Lung microvascular endothelial cell (primary cell): Measurements from ENCODE around the gene FBXL12. TPM values are rescaled to one million over a fixed set of nuclear protein-coding genes. Genes with fewer than 3 reads are reported as not detected.
"Not testable (repeated sequence)": the region's sequence is repeated elsewhere in the genome, so short reads cannot be mapped to it uniquely, and the experiment has no call there.

ENCODE experiments used
- DNase-seq, 2 donors: peaks; one replicate each; pipeline versions ENCODE4 v3.0.0 to v3.0.0-alpha.2; 2010; ENCODE audit warnings: low read depth in 2 of 2
- total RNA-seq: library from RNA; depleted of rRNA; stranded (reverse); fragments of >200 nt; gene quantifications from 2 replicates; pipeline ENCODE4 v1.2.1, GENCODE V29; 2014

FBXL12 gene, protein sequence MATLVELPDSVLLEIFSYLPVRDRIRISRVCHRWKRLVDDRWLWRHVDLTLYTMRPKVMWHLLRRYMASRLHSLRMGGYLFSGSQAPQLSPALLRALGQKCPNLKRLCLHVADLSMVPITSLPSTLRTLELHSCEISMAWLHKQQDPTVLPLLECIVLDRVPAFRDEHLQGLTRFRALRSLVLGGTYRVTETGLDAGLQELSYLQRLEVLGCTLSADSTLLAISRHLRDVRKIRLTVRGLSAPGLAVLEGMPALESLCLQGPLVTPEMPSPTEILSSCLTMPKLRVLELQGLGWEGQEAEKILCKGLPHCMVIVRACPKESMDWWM
- 6.1 and 10.3 TPM in 2 replicates for total RNA-seq

GRCh38 chr19:9818734-9819595 is at the start of gene FBXL12:
Gene FBXL12, minus strand, starts transcription at chr19:9819079. Its CDS starts 266 bp downstream, at chr19:9818813.
- peak; percentile 100 for DNase-seq

DNA sequence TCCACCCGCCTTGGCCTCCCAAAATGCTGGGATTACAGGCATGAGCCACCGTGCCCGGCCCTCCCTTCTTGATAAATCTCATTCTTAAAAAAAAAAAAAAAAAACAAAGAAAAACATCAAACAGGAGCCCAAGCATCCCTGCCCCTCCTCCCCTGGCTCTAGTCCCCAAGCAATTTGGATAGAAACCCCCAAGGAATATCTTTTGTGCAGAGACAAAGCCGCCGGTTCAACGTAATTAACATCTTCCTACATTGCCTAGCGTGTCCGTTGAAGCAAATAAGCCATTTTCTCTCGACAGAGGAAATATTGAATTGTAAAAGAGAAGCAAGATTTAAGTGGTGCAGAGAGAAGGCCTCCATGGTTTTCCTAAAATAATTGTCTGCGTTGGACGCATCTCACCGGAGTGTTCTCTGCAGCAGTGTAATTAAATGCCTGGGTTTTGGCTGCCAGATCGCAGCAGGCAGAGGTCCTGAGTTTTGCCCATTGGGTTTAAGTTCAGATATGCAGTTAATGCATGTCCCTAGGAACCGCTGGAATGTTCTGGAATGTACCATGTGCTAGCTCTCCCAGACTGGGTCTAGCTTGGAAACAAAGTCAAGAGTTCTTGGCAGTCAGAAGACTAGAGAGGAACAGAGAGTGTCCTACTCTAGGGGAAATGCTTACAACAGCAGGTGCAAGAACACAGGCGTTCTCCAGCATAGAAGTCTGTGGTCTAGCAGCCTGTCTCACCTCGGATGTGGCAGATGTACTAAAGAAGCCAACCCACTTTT is 47.0 kb upstream of the FBXL12 start:
- DNase-seq = no peak

- no peak for DNase-seq
Observed at GRCh38 chr19:9863759-9864158, 44.9 kb upstream of the FBXL12 start.

DNA sequence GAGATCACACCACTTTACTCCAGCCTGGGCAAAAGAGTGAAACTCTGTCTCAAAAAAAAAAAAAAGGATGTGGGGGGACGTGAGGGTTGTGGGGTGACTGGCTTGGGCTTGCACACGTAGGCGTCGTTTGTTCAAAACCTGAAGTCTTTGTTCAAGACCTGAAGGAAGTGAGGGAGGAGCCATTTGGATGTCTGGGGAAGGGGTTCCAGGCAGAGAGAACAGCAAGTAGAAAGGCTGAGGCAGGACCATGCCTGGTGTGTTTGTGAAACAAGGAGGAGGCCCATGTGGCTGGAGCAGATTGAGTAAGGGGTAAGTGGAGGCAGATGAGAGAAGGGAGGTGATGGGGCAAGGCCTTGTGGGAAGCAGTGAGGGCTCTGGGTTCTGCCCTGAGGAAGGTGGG is 44.1 kb upstream of the FBXL12 start:
- no peak for DNase-seq

DNA sequence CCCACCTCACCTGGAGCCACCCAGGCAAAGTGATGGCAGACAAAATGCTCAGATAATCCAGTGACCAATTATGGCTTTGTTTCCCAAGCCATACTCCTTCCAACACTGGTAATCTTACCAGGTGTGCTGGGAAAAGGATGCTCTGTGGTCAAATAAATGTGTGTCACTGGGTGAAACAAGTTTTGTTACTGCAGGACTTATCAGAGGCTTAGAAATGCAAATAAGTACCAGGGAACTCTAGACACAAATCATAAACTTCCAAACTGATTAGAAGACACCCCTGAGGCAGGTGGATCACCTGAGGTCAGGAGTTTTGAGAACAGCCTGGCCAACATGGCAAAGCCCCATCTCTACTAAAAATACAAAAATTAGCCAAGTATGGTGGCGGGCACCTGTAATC is 42.6 kb upstream of the FBXL12 start:
- no peak for DNase-seq

DNA sequence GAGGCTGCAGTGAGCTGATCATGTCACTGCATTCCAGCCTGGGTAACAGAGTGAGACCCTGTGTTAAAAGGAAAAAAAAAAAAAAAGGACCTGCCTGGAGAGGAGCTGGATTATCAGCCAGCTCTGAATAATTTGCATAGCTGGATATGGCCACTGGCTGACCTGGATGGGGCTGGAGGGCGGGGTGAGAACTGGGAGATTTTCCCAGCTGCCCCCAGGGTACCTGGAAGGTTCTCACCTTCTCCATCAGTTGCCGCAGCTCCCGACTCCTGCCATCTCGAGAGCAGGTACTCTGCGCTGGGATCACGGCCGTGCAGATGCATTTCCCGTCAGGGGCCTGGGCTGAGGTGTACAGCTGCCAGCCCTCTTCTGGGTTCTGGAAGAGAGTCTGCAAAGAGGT is 41.5 kb upstream of the FBXL12 start:
- no peak for DNase-seq

- DNase-seq = no peak
Observed at GRCh38 chr19:9858766-9859165, 39.9 kb upstream of the FBXL12 start.

DNA sequence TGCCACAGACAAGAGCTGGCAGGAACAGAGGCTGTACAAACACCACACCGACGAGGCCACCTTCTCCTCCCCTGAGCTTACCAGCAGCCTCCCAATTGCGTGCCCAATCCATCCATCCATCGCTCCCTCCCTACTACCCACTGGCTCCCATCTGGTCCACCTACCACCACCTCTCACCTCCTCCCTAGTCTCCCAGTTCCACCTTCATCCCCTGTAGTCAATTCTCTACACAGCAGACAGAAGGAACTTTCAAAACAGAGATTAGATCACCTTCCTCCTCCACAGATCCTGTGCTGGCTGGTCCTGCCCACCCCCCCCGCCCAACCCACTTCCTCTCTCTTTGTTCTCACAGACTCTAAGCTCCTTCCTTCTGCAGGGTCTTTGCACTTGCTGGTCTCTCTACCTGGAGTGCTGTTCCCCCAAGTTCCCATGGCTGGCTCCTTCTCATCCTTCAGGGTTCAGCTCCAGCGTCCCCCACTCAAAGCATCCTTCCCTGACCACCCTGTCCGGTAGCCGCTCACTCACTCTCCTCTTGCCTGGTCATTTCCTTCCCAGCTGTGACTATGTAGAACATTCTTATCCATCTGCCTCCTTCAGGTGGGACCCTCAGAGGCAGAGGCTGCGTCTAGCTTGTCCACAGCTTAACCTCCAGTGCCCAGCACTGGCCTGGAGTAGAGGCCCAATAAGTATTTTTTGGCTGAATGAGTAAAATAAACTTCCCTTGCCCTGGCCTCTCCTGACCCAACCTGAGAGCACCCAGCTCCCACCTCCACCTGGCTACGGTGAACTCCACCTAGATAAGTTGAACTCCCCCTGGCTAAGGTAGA is 39.3 kb upstream of the FBXL12 start:
- DNase-seq = no peak

GRCh38 chr19:9857076-9857721 is 38.3 kb upstream of the FBXL12 start:
- no peak for DNase-seq

DNA sequence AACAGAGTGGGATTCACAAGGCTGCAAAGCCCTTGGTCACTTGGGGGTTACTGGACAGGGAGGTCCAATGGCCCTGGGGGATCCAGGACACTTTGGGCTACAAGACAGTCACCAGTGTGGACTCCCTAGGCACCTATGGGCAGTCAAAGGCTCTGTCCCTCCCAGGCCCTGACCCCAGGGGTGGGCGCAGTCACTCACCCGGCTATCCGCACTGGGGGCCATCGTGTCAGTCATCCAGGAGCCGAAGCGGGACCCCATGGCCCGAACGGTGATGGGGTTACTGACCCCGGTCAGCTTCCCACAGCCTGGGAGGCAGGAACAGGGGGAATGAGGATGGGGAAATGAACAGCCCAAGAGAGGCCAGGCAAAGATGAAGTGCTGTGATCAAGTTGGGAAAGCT is 37.7 kb upstream of the FBXL12 start:
- DNase-seq = no peak

- DNase-seq = no peak
Observed at GRCh38 chr19:9854282-9854846, 35.5 kb upstream of the FBXL12 start.

GRCh38 chr19:9850235-9850959 is 31.5 kb upstream of the FBXL12 start:
- DNase-seq = no peak

GRCh38 chr19:9849791-9850190 is 30.9 kb upstream of the FBXL12 start:
- no peak for DNase-seq

- no peak for DNase-seq
Observed at GRCh38 chr19:9848762-9849161, 29.9 kb upstream of the FBXL12 start.

DNA sequence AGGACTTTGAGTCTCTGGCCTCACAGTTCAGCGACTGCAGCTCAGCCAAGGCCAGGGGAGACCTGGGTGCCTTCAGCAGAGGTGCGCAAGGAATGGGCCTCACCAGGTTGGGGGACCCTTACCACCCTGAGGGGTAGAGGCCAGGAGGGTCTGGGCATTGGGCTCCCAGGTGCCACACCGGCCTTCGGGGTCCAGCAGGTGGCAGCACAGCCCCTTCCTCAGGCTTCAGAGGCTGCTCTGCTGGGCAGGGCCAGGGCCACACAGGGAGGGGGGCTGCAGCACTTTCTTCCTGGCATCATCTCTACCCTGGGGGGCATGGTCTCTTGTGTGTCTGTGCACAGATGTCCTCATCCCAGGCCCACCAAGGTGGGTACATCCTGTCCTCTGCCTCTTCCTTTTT is 29.2 kb upstream of the FBXL12 start:
- DNase-seq = peak in 1 of 2 donors; percentile 45

- DNase-seq = peak; percentile 81 to 91
Observed at GRCh38 chr19:9847087-9847671, 28.3 kb upstream of the FBXL12 start.

DNA sequence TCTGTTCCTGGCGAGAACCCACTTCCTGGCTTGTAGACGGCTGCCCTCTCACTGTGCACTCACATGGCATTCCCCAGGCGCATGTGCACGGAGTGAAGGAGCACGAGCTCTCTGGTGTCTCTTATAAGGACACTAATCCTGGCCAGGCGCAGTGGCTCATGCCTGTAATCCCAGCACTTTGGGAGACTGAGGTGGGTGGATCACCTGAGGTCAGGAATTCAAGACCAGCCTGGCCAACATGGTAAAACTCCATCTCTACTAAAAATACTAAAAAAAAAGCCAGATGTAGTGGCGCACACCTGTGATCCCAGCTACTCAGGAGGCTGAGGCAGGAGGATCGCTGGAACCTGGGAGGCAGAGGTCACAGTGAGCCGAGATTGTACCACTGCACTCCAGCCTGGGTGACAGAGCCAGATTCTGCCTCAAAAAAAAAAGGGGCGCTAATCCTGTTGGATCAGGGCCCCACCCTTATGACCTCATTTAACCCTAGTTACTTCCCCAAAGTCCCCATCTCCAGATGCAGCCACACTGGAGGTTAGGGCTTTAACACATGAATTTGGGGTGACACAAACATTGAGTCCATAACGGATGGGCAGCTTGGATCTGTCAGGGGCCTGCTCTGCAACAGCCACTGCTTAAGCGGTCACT is 24.9 kb upstream of the FBXL12 start:
- not testable (repeated sequence) for DNase-seq

GRCh38 chr19:9842834-9843625 is 24.2 kb upstream of the FBXL12 start:
- no peak for DNase-seq
